Right renal cortex interstitium (tissue), 3 donors: ENCODE data around the gene ZNF837. TPM values are rescaled to one million over a fixed set of nuclear protein-coding genes. Genes with fewer than 3 reads are reported as not detected.

Experiments
- DNase-seq, 3 donors: peaks; one replicate each; pipeline ENCODE4 v3.0.0-alpha.2; 2013; ENCODE audit warnings: low read depth in 3 of 3, low spot score in 2 of 3
- polyA plus RNA-seq, 3 donors: library from polyadenylated mRNA; unstranded; fragments of 120-200 nt; gene quantifications; one replicate each; pipeline ENCODE4 v1.2.1, GENCODE V29; 2013; ENCODE audit not compliant: insufficient read length in 3 of 3

ZNF837 gene
- polyA plus RNA-seq, 3 donors = 2.2 to 3.0 (median 2.6) TPM

DNA sequence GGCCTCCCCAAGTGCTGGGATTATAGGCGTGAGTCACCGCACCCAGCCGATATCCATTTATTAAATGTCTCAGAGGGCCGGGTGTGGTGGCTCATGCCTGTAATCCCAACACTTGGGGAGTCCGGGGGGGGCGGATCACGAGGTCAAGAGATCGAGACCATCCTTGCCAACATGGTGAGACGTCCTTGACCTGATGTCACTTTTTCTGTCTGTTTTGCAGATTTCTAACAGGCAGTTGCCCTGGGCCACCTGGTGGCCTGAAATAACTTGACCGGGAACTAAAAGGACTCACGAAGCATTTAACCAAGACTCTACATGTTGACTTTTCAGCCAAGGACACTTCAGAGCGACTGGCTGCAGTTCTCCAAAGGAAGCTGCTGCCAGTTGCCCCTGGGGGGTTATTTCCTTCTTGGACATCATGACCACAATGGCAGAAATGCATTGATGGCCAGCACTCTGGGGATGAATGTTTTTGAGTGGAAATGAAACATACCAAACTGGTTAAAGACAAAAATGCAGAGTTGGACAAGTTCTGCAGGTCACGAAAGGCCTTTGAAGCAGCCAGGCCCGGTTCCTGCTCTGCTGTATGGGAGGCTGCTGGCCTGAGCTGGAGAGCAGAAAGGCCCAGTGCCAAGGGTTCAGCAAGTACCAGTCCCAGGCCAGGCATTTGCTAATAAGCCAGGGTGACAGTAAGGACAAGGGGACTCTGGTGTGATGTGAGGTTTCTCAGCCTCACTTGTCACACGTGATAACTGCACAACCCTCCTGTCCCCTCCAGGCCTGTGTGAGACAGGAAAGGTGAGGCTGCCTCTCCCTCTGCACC is 8.3 kb downstream of the ZNF837 start:
- no peak for DNase-seq

DNA sequence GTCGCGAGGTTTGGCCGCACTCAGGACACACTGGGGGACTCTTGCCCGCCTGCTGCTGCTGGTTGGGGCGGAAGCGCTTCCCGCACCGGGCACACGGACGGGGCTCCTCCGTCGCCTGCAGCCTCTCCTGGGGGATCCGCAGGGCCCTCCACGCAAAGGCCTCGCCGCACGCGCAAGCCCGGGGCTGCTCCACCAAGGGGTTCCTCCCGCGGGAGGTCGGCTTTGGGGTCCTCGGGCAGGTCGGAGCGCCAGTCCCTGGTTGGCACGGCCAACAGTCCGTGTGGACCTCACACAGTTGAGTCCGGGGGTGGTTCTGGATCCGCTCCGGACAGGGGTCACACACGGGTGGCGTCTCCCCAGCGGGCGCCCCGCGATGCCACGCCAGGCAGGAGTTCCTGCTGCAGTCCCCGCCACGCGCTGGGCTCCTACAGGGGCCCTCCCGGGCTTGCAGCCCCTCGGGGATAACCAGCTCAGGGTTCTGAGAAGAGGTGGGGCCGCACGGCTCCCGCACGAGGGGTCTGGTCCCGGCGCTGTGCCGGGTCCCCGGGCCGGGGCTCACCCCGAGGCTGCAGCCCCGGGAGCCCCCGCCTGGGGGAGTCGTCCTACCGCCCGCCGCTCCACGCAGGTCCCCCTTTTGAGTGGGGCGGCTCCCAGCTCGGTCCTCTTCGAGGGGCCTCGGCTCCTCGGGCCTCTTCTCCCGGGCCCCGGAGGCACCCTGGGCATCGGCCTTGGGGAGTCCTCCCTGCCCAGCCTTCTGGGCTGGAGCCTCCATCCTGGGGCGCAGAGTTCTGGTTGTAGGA is 12.1 kb downstream of the ZNF837 start:
- DNase-seq = no peak

DNA sequence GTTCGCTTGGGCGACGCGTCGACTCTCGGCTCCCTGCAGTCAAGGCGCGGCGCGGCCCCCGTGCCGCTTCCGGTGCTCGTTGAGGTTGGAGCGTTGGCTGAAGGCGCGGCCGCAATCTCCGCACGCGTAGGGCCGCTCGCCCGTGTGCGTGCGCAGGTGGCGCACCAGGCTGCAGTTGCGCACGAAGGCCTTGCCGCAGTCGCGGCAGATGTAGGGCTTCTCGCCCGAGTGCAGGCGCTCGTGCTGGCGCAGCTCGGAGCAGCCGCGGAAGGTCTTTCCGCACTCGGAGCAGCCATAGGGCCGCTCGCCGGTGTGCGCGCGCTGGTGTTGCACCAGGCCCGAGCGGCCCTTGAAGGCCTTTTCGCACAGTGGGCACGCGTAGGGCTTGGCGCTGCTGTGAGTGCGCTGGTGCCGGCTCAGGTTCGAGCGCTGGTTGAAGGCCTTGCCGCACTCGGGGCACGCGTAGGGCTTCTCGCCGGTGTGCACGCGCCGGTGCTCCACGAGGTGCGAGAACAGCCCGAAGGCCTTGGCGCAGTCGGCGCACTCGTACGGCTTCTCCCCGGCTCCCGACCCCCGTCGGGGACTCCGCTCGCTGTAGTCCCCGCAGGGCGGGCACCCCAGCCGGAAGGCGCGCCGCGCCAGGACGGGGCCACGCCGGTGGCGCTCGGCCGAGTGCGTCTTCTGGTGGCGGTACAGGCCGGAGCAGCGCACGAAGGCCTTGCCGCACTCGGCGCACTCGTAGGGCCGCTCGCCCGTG is 13.0 kb downstream of the ZNF837 start:
- no peak for DNase-seq

DNA sequence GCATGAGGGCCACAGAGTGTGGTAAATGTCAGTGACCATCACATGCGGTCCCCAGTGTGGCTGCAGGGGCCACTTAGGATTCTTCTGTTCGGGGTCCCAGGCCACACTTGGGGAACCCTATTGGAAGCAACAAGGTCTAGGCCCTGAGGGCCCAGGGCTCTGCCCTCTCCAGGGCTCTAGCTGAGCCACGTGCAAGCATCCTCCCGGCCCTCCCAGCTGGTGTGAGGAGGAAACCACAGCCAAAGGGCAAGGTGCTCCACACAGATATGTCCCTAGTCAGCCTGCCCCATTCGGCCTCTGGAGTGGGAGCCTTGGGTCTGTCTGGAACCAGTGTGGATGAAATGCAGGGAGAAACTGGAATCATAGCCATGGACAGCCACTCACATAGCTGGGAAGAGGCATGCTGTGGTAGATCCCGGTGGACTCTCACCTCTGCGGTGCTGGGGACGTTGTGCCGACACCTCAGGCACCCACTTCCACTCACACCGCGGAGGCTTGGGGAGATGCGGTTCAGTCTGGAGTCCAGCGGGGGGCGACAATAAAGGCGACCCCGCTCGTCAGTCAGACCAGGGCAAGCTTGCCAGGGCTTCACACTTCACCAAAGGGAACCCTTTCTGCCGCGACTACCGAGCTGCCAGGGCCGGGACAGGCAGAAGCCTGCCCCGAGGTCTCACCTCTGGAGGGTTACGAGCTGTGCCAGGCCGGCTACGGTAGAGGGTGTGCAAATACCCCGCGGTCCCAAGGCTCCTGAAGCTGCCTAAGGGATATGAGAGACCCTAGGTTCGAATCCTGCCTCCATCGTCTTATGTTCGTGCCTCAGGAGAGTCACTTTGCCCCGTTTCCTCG is 14.0 kb downstream of the ZNF837 start:
- DNase-seq = no peak

DNA sequence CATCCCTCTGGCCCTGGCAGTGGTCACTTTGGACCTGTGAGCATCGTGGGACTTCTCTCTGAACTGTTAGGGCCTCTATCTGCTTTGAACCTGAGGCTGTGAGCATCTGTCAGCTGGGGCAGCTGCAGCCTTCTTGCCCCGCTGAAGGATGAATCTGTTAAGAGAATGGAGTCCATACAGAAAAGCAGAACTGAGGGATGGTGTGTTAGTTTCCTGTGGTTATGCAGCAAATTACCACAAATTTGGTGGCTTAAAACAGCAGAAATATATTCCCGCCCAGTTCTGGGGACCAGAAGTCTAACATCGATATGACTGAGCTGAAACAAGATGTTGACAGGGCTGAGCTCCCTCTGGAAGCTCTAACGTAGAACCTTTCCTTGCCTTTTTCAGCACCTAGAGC is 16.7 kb downstream of the ZNF837 start:
- DNase-seq = no peak

DNA sequence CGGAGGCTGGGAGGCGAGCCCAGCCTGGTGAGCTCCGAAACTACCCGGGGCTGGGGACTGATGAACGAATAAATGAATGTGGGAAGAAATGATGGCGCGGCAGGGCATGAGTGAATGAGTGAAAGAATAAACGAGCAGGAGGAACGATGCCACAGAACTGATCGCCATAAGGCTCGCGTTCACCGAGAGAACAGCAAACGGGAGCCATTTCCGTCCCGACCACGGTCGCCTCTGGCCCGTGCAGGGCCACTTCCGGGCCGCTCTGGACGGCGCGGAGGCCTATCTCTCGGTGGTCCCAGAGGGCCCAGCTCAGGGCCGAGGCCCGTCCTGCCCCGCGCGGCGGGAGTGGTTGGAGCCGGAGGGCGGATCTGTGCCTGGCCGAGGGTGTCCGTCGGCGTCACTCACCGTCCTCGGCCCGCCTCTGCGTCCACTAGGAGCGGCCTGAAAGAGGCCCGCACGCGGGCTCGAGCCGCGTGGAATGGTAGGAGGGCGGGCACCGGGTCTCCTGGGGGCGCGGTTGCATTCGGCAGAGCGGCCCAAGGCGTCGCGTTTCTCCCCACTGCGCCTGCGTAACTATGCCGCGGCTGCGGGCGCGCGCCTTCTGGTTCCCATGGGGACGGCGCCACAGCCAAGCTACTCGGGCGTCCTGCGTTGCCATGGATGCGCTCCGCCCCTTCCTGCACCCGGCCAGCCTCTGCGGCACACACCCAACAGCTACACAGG is 18.4 kb downstream of the ZNF837 start, which contains the start of gene ZNF497:
TSS of gene ZNF497 (minus strand) at position 480 of the 723 bp plus-strand sequence. CDS start 5,116 bp downstream, outside the sequence.
- peak; percentile 86 to 89 (median 89) for DNase-seq

DNA sequence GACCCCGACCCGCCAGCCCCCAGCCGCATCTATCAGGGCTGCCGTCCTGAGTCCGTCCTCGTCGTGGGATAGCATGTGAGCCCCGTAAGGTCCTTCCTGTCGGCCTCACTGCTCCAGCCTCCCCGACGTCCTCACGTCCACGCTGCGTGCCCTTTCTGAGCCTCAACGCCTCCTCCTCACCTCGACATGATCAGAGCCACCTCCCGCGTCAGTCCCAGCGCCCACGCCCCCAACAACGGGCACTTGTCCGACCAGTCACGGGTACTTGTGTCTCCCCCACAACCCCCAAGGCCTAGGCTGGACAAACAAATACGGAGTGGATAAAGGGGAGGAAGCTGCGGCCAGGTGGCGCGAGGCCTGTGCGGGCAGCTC is 18.9 kb downstream of the ZNF837 start:
- no peak for DNase-seq

DNA sequence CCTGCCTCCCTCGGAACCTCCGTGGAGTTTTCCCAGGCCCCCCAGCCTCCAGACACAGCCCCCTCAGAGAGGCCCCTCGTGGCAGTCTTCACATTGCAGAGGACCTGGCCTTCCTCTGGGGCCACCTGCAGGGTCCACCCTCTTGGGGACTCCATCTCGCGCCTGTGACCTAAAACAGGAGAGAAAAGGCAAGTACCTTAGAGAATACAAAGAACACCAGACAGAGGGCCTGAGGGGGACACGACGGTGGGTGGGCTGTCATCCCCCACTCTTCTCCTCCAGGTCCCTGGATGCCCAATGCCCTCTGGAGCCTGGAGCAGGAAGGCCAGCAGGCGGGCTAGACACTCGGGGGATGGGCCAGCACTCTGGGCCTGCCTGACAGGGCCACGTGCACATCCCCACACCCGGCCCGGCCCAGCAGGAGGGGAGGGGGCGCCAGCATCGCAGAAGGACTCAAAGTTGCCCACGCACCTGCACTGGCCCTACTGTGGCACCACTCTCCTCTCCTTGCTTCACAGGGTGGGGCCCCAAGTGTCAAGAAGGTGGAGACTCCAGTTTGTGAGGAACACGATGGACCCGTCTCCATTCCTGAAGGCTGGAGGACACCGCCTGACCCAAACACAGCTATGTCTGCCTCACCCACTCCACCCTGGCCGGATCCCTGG is 23.2 kb downstream of the ZNF837 start:
- no peak for DNase-seq

DNA sequence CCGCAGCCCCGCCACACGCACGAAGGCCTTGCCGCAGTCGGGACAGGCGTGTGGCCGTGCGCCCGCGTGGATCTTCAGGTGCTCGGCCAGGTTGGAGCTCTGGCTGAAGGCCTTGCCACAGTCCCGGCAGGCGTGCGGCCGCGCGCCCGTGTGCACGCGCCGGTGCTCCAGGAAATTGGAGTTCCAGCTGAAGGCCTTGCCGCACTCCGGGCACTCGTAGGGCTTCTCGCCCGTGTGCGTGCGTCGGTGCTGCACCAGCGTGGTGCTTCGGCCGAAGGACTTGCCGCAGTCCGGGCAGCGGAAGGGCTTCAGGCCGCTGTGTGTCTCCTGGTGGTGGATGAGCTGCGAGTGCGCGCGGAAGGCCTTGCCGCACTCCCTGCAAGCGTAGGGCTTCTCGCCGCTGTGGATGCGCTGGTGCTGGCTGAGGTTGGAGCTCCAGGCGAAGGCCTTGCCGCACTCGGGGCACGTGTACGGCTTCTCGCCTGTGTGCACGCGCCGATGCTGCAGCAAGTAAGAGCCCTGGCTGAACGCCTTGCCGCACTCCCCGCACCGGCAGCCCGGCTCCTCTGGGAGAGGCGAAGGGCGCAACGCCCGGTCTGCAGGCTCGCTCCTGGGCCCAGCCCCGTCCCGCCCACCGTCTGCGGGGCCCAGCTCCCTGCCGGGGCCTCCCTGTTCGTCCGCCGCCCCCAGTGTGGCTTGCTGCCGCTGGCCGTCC is 23.9 kb downstream of the ZNF837 start:
- no peak for DNase-seq

DNA sequence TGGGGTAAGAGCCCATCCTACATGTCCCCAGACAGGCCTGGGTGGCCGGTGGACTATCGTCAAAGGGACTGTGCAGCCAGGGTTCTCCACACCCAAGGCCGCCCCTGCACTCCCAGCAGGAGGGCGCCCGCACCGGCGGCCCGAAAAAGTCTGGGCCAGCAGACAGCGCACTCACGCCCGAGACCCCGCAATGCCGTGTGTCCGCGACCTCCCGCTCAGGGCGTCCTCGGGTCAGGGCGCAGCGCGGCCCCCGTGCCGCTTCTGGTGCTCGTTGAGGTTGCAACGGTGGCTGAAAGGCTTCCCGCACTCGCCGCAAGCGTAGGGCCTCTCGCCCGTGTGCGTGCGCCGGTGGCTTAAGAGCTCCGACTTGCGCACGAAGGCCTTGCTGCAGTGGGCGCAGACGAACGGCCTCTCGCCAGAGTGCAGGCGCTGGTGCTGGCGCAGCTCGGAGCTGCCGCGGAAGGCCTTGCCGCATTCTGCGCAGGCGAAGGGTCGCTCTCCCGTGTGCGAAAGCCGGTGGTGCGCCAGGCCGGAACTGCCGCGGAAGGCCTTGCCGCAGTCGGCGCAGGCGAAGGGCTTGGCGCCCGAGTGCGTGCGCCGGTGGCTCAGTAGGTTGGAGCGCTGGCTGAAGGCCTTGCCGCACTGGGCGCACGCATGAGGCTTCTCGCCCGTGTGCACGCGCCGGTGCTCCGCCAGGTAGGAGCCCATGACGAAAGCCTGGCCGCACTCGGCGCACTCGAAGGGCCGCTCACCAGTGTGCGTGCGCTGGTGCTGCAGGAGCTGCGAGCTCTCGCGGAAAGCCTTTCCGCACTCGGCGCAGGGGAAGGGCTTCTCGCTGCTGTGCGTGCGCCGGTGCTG is 24.7 kb downstream of the ZNF837 start:
- DNase-seq = no peak

DNA sequence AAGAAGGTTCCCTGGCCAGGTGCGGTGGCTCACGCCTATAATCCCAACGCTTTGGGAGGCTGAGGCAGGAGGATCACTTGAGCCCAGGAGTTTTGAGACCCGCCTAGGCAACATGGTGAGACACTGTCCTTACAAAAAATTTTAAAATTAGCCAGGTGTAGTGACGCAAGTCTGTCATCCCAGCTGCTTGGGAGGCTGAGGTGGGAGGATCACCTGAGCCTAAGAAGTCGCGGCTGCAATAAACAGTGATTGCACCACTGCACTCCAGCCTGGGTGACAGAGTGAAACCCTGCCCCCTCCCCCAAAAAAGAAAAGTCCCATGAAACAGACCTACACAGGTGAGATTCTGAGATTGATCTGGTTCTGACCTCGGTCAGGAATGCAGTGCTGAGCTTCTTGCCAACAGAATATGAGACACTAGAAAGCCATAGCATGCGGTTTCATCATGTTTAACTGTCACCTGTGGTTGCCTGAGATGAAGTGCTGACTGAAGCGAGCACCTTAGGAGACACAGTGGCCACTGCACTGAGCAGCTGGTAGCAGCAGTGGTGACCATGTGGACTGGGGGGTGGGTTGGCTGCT is 25.5 kb downstream of the ZNF837 start:
- DNase-seq = no peak

DNA sequence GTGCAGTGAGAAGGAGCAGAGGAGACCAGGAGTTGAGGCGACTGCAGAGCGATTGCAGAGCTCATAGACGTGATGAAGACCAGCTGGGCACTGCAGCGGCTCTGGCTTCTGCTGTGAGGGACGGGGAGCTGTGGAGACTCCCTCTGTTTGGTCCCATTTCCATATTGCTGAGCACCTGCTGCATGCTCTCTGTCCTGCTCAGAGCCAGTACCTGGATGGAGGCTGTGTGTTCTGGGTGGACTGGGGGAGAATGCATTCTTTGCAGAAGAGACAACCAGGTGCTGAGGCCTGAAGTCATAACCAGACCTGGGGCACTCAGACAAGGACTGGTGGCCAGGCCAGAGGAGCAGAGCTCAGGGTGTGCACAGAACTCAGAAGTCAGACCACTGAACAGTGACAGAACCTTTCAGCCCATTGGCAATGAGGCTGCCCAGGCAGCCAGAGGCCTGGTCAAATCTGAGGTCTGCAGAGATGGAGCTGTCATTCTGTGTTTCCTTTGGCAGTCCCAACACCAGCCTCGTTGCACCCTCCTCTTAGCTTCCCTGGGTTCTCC is 26.3 kb downstream of the ZNF837 start:
- DNase-seq = no peak

DNA sequence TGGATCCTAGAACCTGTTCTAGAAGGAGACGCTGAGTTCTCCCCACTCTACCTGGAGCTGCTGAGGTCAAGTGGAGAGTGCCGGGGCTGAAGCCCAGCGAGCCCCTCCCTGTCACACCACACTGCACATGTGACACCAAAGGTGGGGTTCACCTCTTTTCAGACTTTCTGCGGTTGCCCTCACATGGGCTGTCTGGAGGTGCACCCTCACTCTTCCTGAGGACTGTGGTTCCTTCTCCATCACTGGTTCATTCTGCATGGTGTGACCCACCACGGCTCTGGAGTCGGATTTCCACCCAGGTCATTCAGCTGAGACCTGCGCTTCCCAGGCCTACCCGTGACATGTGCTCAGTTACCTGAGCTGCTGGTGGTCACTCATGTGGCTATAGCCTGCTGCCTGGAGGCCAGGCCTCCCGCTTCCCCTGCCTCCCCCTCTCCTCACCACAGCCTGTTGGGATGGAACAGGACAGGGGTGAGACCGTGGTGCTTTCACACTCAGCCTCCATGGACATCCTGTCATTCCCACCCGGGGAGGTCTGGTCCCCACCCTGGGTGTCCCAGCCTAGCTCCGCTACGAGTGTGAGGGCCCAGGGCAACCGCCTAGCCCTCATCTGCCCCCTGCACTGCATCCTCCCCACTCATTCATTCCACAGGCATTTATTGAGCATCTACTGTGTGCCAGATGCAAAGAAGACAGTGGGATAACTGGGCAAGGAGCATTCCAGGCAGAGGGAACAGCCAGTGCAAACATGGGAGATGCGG is 26.9 kb downstream of the ZNF837 start:
- no peak for DNase-seq

DNA sequence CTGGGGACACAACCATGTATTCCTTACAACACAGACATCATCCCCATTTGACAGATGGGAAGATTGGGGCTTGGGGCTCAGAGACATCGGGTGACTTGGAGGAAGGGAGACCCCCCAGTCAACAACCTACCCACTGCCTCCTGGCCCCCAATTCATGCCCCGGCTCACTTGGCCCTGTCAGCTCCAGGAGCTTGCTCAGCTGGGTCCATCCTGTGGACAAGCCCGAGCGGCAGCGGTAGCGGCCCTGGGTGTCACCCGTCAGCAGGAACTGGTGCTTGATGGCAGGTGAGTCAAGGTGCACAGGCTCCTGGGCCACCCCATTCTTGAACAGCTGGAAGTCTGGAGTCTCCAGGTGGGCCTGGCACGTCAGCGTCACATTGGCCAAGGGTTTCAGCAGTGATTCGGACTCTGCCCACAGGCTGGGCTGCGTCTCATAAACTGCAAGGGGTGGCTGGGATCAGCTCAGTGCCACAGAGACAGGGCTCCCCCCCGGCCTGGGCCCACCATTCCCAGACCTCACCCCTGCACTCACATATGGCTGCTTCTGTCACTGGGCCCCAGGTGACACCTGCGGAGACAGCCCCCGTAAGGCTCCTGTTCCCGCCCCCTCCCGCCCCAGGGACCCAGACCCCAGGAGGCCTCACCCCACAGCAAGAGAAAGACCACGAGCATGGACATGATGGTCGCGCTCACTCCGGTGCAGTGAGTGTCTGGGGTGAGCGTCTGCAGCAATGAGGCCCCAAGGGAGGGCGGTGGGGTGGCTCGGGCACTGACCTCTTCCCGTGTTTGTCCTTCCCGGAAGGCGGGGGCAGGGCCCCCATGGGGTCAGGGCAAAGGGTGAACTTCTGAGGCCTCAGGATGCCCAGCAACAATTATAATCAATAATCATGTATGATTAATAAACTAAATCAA is 27.8 kb downstream of the ZNF837 start, which contains the start of gene A1BG:
TSS of gene A1BG (minus strand) at position 733 of the 912 bp plus-strand sequence. CDS start at position 678, 55 bp downstream.
- no peak for DNase-seq
